Esophagus squamous epithelium (tissue), 5 donors: ENCODE data around the gene NUDT19. TPM values are rescaled to one million over a fixed set of nuclear protein-coding genes. Genes with fewer than 3 reads are reported as not detected.

Source experiments
- DNase-seq: peaks from one replicate; lab custom pipeline; 2025; lab: John Stamatoyannopoulos, UW
- H3K27ac ChIP-seq, 4 donors: fragments of 200-600 bp; sonication (generic); one replicate each; pipeline ENCODE4 v1.5.1; 2016 to 2019; ENCODE audit warnings: mild to moderate bottlenecking in 1 of 4
- H3K27me3 ChIP-seq, 4 donors: fragments of 200-600 bp; sonication (generic); 1 replicate in 3 of 4; 2 replicates in 1 of 4; pipeline versions ENCODE4 v1.5.1 to v1.6.0; 2017 to 2021; ENCODE audit warnings: antibody characterized with exemption in 1 of 4
- H3K36me3 ChIP-seq, 3 donors: fragments of 200-600 bp; sonication (generic); one replicate each; pipeline ENCODE4 v1.5.1; 2016 to 2019
- H3K4me1 ChIP-seq, 3 donors: fragments of 200-600 bp; sonication (generic); one replicate each; pipeline ENCODE4 v1.5.1; 2017 to 2019
- H3K4me3 ChIP-seq, 4 donors: fragments of 200-600 bp; sonication (generic); 1 replicate in 3 of 4; 2 replicates in 1 of 4; pipeline ENCODE4 v1.5.1; 2016 to 2019; ENCODE audit warnings: mild to moderate bottlenecking in 2 of 4, moderate library complexity in 1 of 4
- H3K9me3 ChIP-seq, 3 donors: fragments of 200-600 bp; sonication (generic); one replicate each; pipeline ENCODE4 v1.5.1; 2016 to 2019
- POLR2A ChIP-seq, 4 donors: fragments of 450-650 bp; IDR thresholded peaks; one replicate each; pipeline ENCODE4 v1.6.1; 2017; ENCODE audit warnings: antibody characterized with exemption in 4 of 4, mild to moderate bottlenecking in 4 of 4, moderate library complexity in 3 of 4
- WGBS, 2 donors: methylation state at CpG; one replicate each; pipeline ENCODE4 v1.1.5; 2018; 5-methylcytosine and 5-hydroxymethylcytosine counted together
- intact Hi-C: fragments of 100-400 bp; cut with DNase I; formaldehyde crosslinking; loops from one replicate; pipeline ENCODE4 v1.15.0; 2022
- total RNA-seq, 4 donors: library from RNA; depleted of rRNA; stranded (reverse); fragments of >200 nt; gene quantifications; one replicate each; pipeline ENCODE4 v1.1.0, GENCODE V29; 2016
- TF ChIP-seq, protein P1 (sequence below), 6 experiments: fragments of 450-650 bp in 4 of 6; fragments of 200-600 bp in 2 of 6; sonication (generic) in 2 of 6; IDR thresholded peaks; one replicate each; pipeline ENCODE4 v1.5.1; 2016 to 2019; ENCODE audit warnings: antibody characterized with exemption in 6 of 6, mild to moderate bottlenecking in 4 of 6, moderate library complexity in 4 of 6
- donor health status: DM: yes; HTN: yes; CAD: no.

NUDT19 gene
- total RNA-seq, 4 donors from 2014 or later: 13.3 to 20.8 (median 14.1) TPM

DNA sequence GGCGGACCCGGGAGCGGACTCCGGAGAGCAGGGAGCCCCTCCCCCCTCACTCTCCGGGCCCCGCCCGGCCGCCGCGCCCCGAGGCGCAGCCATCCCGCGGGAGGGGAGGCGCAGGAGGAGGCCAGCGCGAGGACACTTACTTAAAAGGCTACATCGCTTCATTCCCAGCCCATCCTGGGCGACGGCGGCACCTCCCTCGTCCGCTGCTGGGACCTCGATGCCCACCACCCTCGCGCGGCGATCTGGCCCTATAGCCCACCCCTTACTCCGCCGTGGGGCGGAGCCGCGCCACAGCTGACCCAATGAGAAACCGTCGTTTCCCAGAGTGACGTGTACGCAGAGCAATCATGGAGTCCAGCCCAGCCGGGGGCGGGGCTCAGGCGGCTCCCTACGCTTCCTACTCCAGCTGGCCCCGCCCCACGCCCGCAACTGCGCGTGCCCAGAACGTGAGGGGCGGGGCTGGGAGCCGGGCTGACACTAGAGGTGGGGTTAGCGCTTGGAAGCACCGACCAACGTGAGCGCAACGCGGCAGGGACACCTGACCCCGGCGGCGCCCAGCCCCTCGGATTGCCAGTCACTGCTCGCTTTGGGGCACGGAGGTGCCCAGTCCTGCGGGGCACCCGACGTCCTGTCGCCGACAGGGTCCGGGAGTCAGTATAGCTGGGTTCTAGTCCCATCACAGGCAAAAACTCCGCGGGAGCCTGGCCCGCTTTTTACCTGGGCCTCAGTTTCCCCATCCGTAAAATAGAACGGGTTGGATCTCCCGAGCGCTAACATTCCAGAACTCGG lies 16.5 kb upstream of the NUDT19 start, which contains the start of gene ANKRD27:
TSS of gene ANKRD27 (minus strand) at position 250 of the 789 bp plus-strand sequence. CDS start 16,165 bp downstream, outside the sequence.
- intact Hi-C loops: no loop called here
- WGBS, 2 donors: no CpG with 5 or more reads among the region's 75 CpGs
- peak in 2 of 4 donors; percentile 35 to 59 for TF ChIP-seq POLR2A (IDR thresholded peaks at IDR 0.05)
- TF ChIP-seq, protein P1, sequence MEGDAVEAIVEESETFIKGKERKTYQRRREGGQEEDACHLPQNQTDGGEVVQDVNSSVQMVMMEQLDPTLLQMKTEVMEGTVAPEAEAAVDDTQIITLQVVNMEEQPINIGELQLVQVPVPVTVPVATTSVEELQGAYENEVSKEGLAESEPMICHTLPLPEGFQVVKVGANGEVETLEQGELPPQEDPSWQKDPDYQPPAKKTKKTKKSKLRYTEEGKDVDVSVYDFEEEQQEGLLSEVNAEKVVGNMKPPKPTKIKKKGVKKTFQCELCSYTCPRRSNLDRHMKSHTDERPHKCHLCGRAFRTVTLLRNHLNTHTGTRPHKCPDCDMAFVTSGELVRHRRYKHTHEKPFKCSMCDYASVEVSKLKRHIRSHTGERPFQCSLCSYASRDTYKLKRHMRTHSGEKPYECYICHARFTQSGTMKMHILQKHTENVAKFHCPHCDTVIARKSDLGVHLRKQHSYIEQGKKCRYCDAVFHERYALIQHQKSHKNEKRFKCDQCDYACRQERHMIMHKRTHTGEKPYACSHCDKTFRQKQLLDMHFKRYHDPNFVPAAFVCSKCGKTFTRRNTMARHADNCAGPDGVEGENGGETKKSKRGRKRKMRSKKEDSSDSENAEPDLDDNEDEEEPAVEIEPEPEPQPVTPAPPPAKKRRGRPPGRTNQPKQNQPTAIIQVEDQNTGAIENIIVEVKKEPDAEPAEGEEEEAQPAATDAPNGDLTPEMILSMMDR (IDR thresholded peaks at IDR 0.05): no peak
- peaks cover 0 to 22% (median 0%) of the 10 kb centered on the region in 4 donors for H3K27me3 ChIP-seq
- no peaks in the 10 kb centered on the region for H3K36me3 ChIP-seq
- peak; percentile 91 for DNase-seq
- H3K4me1 ChIP-seq: peaks cover 25 to 59% (median 28%) of the 10 kb centered on the region in 3 donors
- peak within 1 kb of the TSS; percentile 85 to 95 (median 92) for H3K27ac ChIP-seq
- peak within 1 kb of the TSS; percentile 69 to 98 (median 86) for H3K4me3 ChIP-seq
- H3K9me3 ChIP-seq: no peaks in the 10 kb centered on the region

DNA sequence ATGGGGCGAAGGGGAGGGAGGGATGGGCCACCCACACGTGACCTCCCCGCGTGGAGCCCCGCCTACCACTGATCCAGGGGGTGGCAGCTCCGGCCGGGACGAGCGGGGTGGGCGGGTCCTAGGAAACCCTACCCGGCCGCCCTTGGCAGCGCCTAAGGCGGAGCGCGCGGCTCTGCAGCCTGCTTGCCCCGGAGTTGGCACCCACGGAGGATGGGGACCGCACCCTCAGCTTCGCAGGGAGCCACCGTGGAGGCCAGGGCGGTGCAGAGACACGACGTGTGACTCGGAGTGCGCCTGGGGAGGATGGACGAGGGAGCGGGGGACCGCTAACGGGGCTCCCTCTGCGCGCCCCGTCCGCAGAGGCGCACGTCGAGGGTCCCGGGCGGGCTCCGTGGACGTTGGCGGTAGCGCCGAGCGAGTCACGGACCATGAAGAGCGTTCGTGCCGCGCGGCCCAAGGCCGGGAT lies 15.9 kb upstream of the NUDT19 start, which contains the start of gene RGS9BP:
TSS of gene RGS9BP (plus strand) at position 129 of the 466 bp plus-strand sequence. CDS start 416 bp downstream, outside the sequence.
- WGBS, 2 donors: 0% methylated on average over 7 of the region's 53 CpGs; no CpG with 5 or more reads in 1 of the 2 donors
- Histone ChIP-seq H3K4me1 (peaks cover 25 to 55% (median 28%) of the 10 kb centered on the region in 3 donors), H3K27me3 (peaks cover 0 to 22% (median 0%) of the 10 kb centered on the region in 4 donors), H3K9me3 (no peaks in the 10 kb centered on the region), H3K4me3 (peak within 1 kb of the TSS; percentile 69 to 98 (median 86)), H3K27ac (peak within 1 kb of the TSS; percentile 85 to 95 (median 92)), H3K36me3 (no peaks in the 10 kb centered on the region)
- intact Hi-C loops: no loop called here
- DNase-seq: no peak
- TF ChIP-seq, protein P1 (IDR thresholded peaks at IDR 0.05): no peak
- TF ChIP-seq POLR2A (IDR thresholded peaks at IDR 0.05): no peak

DNA sequence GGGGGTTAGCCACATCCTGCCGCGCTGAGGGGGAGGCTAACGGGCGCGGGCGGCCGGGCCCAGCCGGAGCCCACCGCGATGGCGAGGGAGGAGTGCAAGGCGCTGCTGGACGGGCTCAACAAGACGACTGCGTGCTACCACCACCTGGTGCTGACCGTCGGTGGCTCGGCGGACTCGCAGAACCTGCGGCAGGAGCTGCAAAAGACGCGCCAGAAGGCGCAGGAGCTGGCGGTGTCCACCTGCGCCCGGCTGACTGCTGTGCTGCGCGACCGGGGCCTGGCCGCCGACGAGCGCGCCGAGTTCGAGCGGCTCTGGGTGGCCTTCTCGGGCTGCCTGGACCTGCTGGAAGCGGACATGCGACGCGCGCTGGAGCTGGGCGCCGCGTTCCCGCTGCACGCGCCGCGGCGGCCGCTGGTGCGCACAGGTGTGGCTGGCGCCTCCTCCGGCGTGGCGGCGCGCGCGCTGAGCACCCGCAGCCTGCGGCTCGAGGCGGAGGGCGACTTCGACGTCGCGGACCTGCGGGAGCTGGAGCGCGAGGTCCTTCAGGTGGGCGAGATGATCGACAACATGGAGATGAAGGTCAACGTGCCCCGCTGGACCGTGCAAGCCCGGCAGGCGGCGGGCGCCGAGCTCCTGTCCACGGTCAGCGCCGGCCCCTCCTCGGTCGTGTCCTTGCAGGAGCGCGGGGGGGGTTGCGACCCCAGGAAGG lies 15.3 kb upstream of the NUDT19 start:
- Histone ChIP-seq H3K36me3 (no peaks in the 10 kb centered on the region), H3K27me3 (peaks cover 0 to 22% (median 0%) of the 10 kb centered on the region in 4 donors), H3K4me1 (peaks cover 25 to 55% (median 28%) of the 10 kb centered on the region in 3 donors), H3K27ac (peak overlapping the region; percentile 85 to 95 (median 92)), H3K4me3 (peak overlapping the region; percentile 69 to 98 (median 86)), H3K9me3 (no peaks in the 10 kb centered on the region)
- intact Hi-C loops: no loop called here
- TF ChIP-seq POLR2A (IDR thresholded peaks at IDR 0.05): no peak
- TF ChIP-seq, protein P1 (IDR thresholded peaks at IDR 0.05): peak in 1 of 6 experiments; percentile 10
- 2 to 5% methylated on average over 11 of the region's 93 CpGs for WGBS, 2 donors
- no peak for DNase-seq

DNA sequence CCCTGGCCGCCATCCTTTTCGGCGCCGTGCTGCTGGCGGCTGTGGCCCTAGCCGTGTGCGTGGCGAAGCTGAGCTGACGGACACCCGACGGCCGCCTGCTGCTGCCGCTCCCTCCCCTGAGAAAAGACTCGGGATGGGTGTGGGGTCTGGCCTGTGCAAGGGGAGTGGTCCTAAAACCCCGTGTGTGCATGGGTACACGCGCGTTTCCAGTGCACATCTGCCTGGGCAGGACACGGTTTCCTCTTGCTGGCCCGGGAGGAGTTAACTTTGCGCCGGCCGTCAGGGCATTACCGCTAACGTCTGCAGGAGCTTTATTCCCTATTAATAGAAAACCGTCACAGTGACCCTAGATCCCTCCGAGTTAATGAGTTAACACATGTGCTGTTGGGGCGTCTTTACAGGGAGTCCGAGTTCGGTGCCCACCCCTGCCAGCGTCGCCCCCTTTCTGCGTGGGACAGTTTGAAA lies 14.7 kb upstream of the NUDT19 start:
- Histone ChIP-seq H3K9me3 (no peaks in the 10 kb centered on the region), H3K27me3 (peaks cover 0 to 22% (median 0%) of the 10 kb centered on the region in 4 donors), H3K27ac (peak overlapping the region in 3 of 4 donors; percentile 55 to 95 (median 92)), H3K4me3 (peak overlapping the region in 3 of 4 donors; percentile 69 to 98 (median 77)), H3K4me1 (peaks cover 25 to 54% (median 28%) of the 10 kb centered on the region in 3 donors), H3K36me3 (no peaks in the 10 kb centered on the region)
- DNase-seq: no peak
- WGBS, 2 donors: 42% methylated on average over 7 of the region's 33 CpGs; no CpG with 5 or more reads in 1 of the 2 donors
- TF ChIP-seq, protein P1 (IDR thresholded peaks at IDR 0.05): no peak
- intact Hi-C loops: no loop called here
